ENCODE results near the gene ASF1A. TPM values are rescaled to one million over a fixed set of nuclear protein-coding genes. Genes with fewer than 3 reads are reported as not detected.

ASF1A gene
- total and polyA plus RNA-seq, 2 donors from 2014 or later = 15.1 TPM

DNA sequence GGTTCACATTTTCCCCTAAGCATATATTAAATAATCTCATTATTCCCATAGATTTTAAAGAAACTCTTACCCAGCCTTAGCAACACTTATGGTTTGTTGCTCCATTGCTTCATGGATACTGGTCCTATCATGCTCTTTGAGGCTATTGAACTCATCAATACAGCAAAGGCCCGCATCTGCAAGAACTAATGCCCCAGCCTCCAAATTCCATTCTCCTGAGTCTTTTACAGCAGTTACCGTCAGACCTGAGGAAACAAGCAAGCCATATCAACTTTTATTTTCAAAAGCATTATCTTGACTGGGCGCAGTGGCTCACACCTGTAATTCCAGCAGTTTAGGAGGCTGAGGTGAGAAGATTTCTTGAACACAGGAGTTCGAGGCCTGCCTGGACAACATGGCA, 37.7 kb upstream of the ASF1A start:
- no peaks in the 10 kb centered on the region for H3K9me3 ChIP-seq (ENCODE audit: control insufficient read depth in 2 of 3, insufficient read depth in 1 of 3, low read length in 3 of 3)
- no peak overlapping the region for H3K9ac ChIP-seq (ENCODE audit: low read length in 3 of 3)
- TF ChIP-seq, protein P1, sequence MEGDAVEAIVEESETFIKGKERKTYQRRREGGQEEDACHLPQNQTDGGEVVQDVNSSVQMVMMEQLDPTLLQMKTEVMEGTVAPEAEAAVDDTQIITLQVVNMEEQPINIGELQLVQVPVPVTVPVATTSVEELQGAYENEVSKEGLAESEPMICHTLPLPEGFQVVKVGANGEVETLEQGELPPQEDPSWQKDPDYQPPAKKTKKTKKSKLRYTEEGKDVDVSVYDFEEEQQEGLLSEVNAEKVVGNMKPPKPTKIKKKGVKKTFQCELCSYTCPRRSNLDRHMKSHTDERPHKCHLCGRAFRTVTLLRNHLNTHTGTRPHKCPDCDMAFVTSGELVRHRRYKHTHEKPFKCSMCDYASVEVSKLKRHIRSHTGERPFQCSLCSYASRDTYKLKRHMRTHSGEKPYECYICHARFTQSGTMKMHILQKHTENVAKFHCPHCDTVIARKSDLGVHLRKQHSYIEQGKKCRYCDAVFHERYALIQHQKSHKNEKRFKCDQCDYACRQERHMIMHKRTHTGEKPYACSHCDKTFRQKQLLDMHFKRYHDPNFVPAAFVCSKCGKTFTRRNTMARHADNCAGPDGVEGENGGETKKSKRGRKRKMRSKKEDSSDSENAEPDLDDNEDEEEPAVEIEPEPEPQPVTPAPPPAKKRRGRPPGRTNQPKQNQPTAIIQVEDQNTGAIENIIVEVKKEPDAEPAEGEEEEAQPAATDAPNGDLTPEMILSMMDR (IDR thresholded peaks at IDR 0.05; ENCODE audit: borderline replicate concordance, extremely low read depth, insufficient read depth) = no peak
- H3K27ac ChIP-seq (ENCODE audit: low read depth in 2 of 2, low read length in 2 of 2) = no peak overlapping the region
- no peak for DNase-seq
- no peak for FAIRE-seq
- no peaks in the 10 kb centered on the region for H3K27me3 ChIP-seq (ENCODE audit: control insufficient read depth, insufficient read depth, low read length)
- H3K36me3 ChIP-seq (ENCODE audit: control insufficient read depth in 2 of 3, insufficient read depth in 3 of 3, low read length in 3 of 3) = peaks cover 0 to under 1% (median 0%) of the 10 kb centered on the region in 3 donors
- no peaks in the 10 kb centered on the region for H3K4me1 ChIP-seq (ENCODE audit: control insufficient read depth in 2 of 3, insufficient read depth in 2 of 3, low read depth in 1 of 3, low read length in 3 of 3)
- H3K4me3 ChIP-seq (ENCODE audit: low read length in 3 of 3) = no peak overlapping the region
- intact Hi-C loops (cut with DNase I) = no loop called here

- FAIRE-seq = no peak
- no peak for DNase-seq
- Histone ChIP-seq H3K4me3 (ENCODE audit: low read length in 3 of 3) (no peak overlapping the region), H3K4me1 (ENCODE audit: control insufficient read depth in 2 of 3, insufficient read depth in 2 of 3, low read depth in 1 of 3, low read length in 3 of 3) (peaks cover 0 to under 1% (median 0%) of the 10 kb centered on the region in 3 donors), H3K9ac (ENCODE audit: low read length in 3 of 3) (no peak overlapping the region), H3K27me3 (ENCODE audit: control insufficient read depth, insufficient read depth, low read length) (no peaks in the 10 kb centered on the region), H3K9me3 (ENCODE audit: control insufficient read depth in 2 of 3, insufficient read depth in 1 of 3, low read length in 3 of 3) (no peaks in the 10 kb centered on the region), H3K27ac (ENCODE audit: low read depth in 2 of 2, low read length in 2 of 2) (no peak overlapping the region), H3K36me3 (ENCODE audit: control insufficient read depth in 2 of 3, insufficient read depth in 3 of 3, low read length in 3 of 3) (peaks cover 0 to 2% (median 0%) of the 10 kb centered on the region in 3 donors)
- intact Hi-C loops (cut with DNase I) = no loop called here
- TF ChIP-seq, protein P1 (IDR thresholded peaks at IDR 0.05; ENCODE audit: borderline replicate concordance, extremely low read depth, insufficient read depth) = no peak
Observed at GRCh38 chr6:118859517-118860064, 34.4 kb upstream of the ASF1A start.

GRCh38 chr6:118860363-118860762, 33.6 kb upstream of the ASF1A start:
- peaks cover 0 to 7% (median 0%) of the 10 kb centered on the region in 3 donors for H3K4me1 ChIP-seq (ENCODE audit: control insufficient read depth in 2 of 3, insufficient read depth in 2 of 3, low read depth in 1 of 3, low read length in 3 of 3)
- no peak overlapping the region for H3K27ac ChIP-seq (ENCODE audit: low read depth in 2 of 2, low read length in 2 of 2)
- H3K9ac ChIP-seq (ENCODE audit: low read length in 3 of 3) = no peak overlapping the region
- TF ChIP-seq, protein P1 (IDR thresholded peaks at IDR 0.05; ENCODE audit: borderline replicate concordance, extremely low read depth, insufficient read depth) = no peak
- H3K4me3 ChIP-seq (ENCODE audit: low read length in 3 of 3) = no peak overlapping the region
- H3K36me3 ChIP-seq (ENCODE audit: control insufficient read depth in 2 of 3, insufficient read depth in 3 of 3, low read length in 3 of 3) = peaks cover 0 to 2% (median 0%) of the 10 kb centered on the region in 3 donors
- intact Hi-C loops (cut with DNase I) = no loop called here
- no peaks in the 10 kb centered on the region for H3K9me3 ChIP-seq (ENCODE audit: control insufficient read depth in 2 of 3, insufficient read depth in 1 of 3, low read length in 3 of 3)
- FAIRE-seq (no peak), DNase-seq (no peak)
- no peaks in the 10 kb centered on the region for H3K27me3 ChIP-seq (ENCODE audit: control insufficient read depth, insufficient read depth, low read length)

- H3K9me3 ChIP-seq (ENCODE audit: control insufficient read depth in 2 of 3, insufficient read depth in 1 of 3, low read length in 3 of 3) = no peaks in the 10 kb centered on the region
- TF ChIP-seq, protein P1 (IDR thresholded peaks at IDR 0.05; ENCODE audit: borderline replicate concordance, extremely low read depth, insufficient read depth) = no peak
- peaks cover 0 to 7% (median 0%) of the 10 kb centered on the region in 3 donors for H3K4me1 ChIP-seq (ENCODE audit: control insufficient read depth in 2 of 3, insufficient read depth in 2 of 3, low read depth in 1 of 3, low read length in 3 of 3)
- FAIRE-seq = no peak
- H3K27ac ChIP-seq (ENCODE audit: low read depth in 2 of 2, low read length in 2 of 2) = no peak overlapping the region
- no peaks in the 10 kb centered on the region for H3K27me3 ChIP-seq (ENCODE audit: control insufficient read depth, insufficient read depth, low read length)
- intact Hi-C loops (cut with DNase I) = no loop called here
- DNase-seq = peak in 1 of 5 donors; percentile 61
- no peak overlapping the region for H3K9ac ChIP-seq (ENCODE audit: low read length in 3 of 3)
- no peak overlapping the region for H3K4me3 ChIP-seq (ENCODE audit: low read length in 3 of 3)
- peaks cover 0 to 2% (median 0%) of the 10 kb centered on the region in 3 donors for H3K36me3 ChIP-seq (ENCODE audit: control insufficient read depth in 2 of 3, insufficient read depth in 3 of 3, low read length in 3 of 3)
Observed at GRCh38 chr6:118860880-118861279, 33.1 kb upstream of the ASF1A start.
